Keratinocyte (primary cell): Measurements from ENCODE around the gene PEX10. TPM values are rescaled to one million over a fixed set of nuclear protein-coding genes. Genes with fewer than 3 reads are reported as not detected.

ENCODE experiments used
- DNase-seq: peaks from one replicate; pipeline ENCODE4 v3.0.0-alpha.2; 2011; ENCODE audit warnings: low read depth, missing footprints, low spot score
- FAIRE-seq: peaks from 2 replicates; lab custom pipeline; 2011; peaks lifted over from hg19 to GRCh38; lab: Jason Lieb, UNC
- H2AFZ ChIP-seq: 2 replicates; pipeline ENCODE4 v1.6.0; 2012; ENCODE audit warnings: low read length, control low read depth, inconsistent platforms; ENCODE audit not compliant: control insufficient read depth
- H3K27ac ChIP-seq: 2 replicates; pipeline ENCODE4 v1.5.1; 2011; ENCODE audit warnings: low read length; ENCODE audit not compliant: control insufficient read depth, insufficient read depth
- H3K27me3 ChIP-seq: 3 replicates; pipeline ENCODE4 v1.6.0; 2011; ENCODE audit warnings: low read length; ENCODE audit not compliant: control insufficient read depth, insufficient read depth; ENCODE audit errors: extremely low read depth
- H3K36me3 ChIP-seq, 2 experiments: 2 replicates in 1 of 2; 3 replicates in 1 of 2; pipeline ENCODE4 v1.5.1; 2011; ENCODE audit warnings: low read length in 2 of 2, mild to moderate bottlenecking in 1 of 2; ENCODE audit not compliant: control insufficient read depth in 2 of 2, insufficient read depth in 2 of 2; ENCODE audit errors: extremely low read depth in 1 of 2
- H3K4me1 ChIP-seq: 3 replicates; pipeline ENCODE4 v1.5.1; 2011; ENCODE audit warnings: low read length; ENCODE audit not compliant: control insufficient read depth, insufficient read depth; ENCODE audit errors: extremely low read depth
- H3K4me2 ChIP-seq: 3 replicates; pipeline ENCODE4 v1.6.0; 2011; ENCODE audit warnings: low read depth, low read length; ENCODE audit not compliant: control insufficient read depth, insufficient read depth; ENCODE audit errors: extremely low read depth
- H3K4me3 ChIP-seq, 3 experiments: fragments of 200-600 bp in 1 of 3; sonication (generic) in 1 of 3; 2 replicates in 2 of 3; 3 replicates in 1 of 3; pipeline ENCODE4 v1.5.1; 2011 to 2016; ENCODE audit warnings: low read length in 3 of 3, mild to moderate bottlenecking in 3 of 3, control low read depth in 2 of 3, inconsistent platforms in 1 of 3, low read depth in 1 of 3, mixed read lengths in 1 of 3, mixed run types in 1 of 3, moderate library complexity in 1 of 3; ENCODE audit not compliant: control insufficient read depth in 2 of 3, insufficient read depth in 2 of 3; ENCODE audit errors: extremely low read depth in 1 of 3
- H3K79me2 ChIP-seq: 2 replicates; pipeline ENCODE4 v1.6.0; 2012; ENCODE audit warnings: low read length; ENCODE audit not compliant: control insufficient read depth, insufficient read depth
- H3K9ac ChIP-seq: 3 replicates; pipeline ENCODE4 v1.6.0; 2011; ENCODE audit warnings: low read length; ENCODE audit not compliant: control insufficient read depth, insufficient read depth; ENCODE audit errors: extremely low read depth
- H3K9me1 ChIP-seq: 3 replicates; pipeline ENCODE4 v1.6.0; 2011; ENCODE audit warnings: low read length; ENCODE audit not compliant: control insufficient read depth, insufficient read depth; ENCODE audit errors: extremely low read depth
- H3K9me3 ChIP-seq: 2 replicates; pipeline ENCODE4 v1.5.1; 2012; ENCODE audit warnings: low read depth, low read length; ENCODE audit not compliant: control insufficient read depth
- H4K20me1 ChIP-seq: 3 replicates; pipeline ENCODE4 v1.6.0; 2011; ENCODE audit warnings: low read length; ENCODE audit not compliant: control insufficient read depth, insufficient read depth; ENCODE audit errors: extremely low read depth
- CTCF ChIP-seq, 3 experiments: IDR thresholded peaks in 1 of 3; conservative IDR thresholded peaks in 1 of 3; optimal IDR thresholded peaks in 1 of 3; 2 replicates in 2 of 3; 3 replicates in 1 of 3; pipeline versions ENCODE3 to v1.5.1; 2011; ENCODE audit warnings: low read length in 3 of 3, mild to moderate bottlenecking in 3 of 3, moderate library complexity in 2 of 3, control low read depth in 1 of 3, inconsistent platforms in 1 of 3; ENCODE audit not compliant: insufficient read depth in 2 of 3; ENCODE audit errors: extremely low read depth in 1 of 3
- EZH2 ChIP-seq: IDR thresholded peaks from one replicate; pipeline ENCODE4 v1.6.1; 2012; ENCODE audit warnings: inconsistent platforms, mild to moderate bottlenecking, low read length, moderate library complexity
- dilution Hi-C: fragments of 300-500 bp; cut with MboI; formaldehyde crosslinking; loops from one replicate; pipeline ENCODE4 v1.7.0; 2020; ENCODE audit warnings: low sequenced_read_pairs; ENCODE audit not compliant: extremely low pct_ligation_motif_present
- polyA plus RNA-seq, 5 experiments: library from polyadenylated mRNA; depleted of rRNA in 3 of 5; stranded (reverse) in 3 of 5; stranded (forward) in 1 of 5; unstranded in 1 of 5; fragments of >200 nt; gene quantifications; 1 replicate in 1 of 5; 2 replicates in 3 of 5; 3 replicates in 1 of 5; pipeline versions ENCODE4 v1.2.1 to v1.2.3, GENCODE V29; 2011 to 2012; ENCODE audit warnings: missing spikeins in 2 of 5, low read depth in 1 of 5, low replicate concordance in 1 of 5

Gene PEX10
- polyA plus RNA-seq, 1 donor (not counting 4 experiments of a cell fraction or from before 2014, with no cell fraction given): 13.8 TPM

GRCh38 chr1:2406451-2407041 lies 5.8 kb downstream of the PEX10 start:
- no peaks in the 10 kb centered on the region for H4K20me1 ChIP-seq
- DNase-seq (no peak), FAIRE-seq (no peak)
- H3K4me3 ChIP-seq: no peak overlapping the region
- no peaks in the 10 kb centered on the region for H3K27me3 ChIP-seq
- TF ChIP-seq CTCF (optimal IDR thresholded peaks at IDR 0.05 in 1 of 3, IDR thresholded peaks at IDR 0.05 in 1 of 3, conservative IDR thresholded peaks at IDR 0.05 in 1 of 3; ENCODE audit: extremely low read depth in 1 of 3, insufficient read depth in 2 of 3, low read length in 3 of 3) (peak in 1 of 3 experiments; percentile 31), EZH2 (no peak)
- no peaks in the 10 kb centered on the region for H3K9me3 ChIP-seq
- dilution Hi-C loops: loop anchor here (25.0 kb wide), 1 partner anchor 1006 kb away; no protein-coding TSS in a partner anchor
- H3K4me2 ChIP-seq: no peak overlapping the region
- H3K79me2 ChIP-seq: peaks cover 5% of the 10 kb centered on the region
- peaks cover 19 to 34% of the 10 kb centered on the region in 2 experiments for H3K36me3 ChIP-seq
- no peak overlapping the region for H3K27ac ChIP-seq
- H3K9me1 ChIP-seq: no peaks in the 10 kb centered on the region
- no peak overlapping the region for H2AFZ ChIP-seq
- peaks cover 5% of the 10 kb centered on the region for H3K4me1 ChIP-seq
- no peak overlapping the region for H3K9ac ChIP-seq

DNA sequence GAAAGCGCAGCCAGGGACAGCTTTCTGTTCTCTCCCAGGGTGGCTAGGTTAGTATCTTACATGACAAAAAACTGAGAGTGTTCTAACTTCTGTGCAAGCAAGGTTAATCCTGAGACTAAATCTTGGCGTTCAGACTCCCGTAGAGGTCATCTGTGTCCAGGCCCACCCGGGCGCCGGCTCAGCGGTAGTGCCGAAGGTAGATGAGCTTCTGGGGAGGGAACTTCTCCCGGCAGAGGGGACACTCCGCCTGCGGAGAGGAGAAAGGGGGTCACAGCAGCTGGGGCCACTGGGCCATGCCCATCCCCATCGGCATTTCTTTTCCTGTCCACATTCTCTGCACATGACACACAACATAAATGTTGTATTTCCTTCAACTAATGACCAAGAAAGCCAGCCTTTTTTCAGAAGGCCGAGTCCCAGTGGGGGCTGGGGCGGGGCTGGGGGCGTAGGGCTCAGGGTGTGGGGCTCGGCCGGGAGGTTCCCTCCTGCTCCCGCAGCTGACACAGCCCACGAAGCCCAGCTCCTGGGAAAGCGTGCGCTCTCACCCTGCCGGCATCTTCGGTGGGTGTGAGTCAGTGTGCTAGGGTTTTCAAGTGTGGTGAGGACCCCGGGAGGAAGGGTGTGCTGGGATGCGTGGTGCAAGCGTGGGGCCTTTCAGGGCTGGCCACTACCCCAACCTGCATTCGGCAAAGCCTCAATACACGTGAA lies 6.6 kb downstream of the PEX10 start:
- Histone ChIP-seq H4K20me1 (no peaks in the 10 kb centered on the region), H3K4me1 (no peaks in the 10 kb centered on the region), H3K9me3 (no peaks in the 10 kb centered on the region), H3K4me2 (no peak overlapping the region), H3K9ac (no peak overlapping the region), H2AFZ (no peak overlapping the region), H3K9me1 (no peaks in the 10 kb centered on the region), H3K27me3 (no peaks in the 10 kb centered on the region), H3K79me2 (peaks cover 7% of the 10 kb centered on the region), H3K27ac (no peak overlapping the region), H3K4me3 (no peak overlapping the region), H3K36me3 (peaks cover 25 to 38% of the 10 kb centered on the region in 2 experiments)
- TF ChIP-seq CTCF (optimal IDR thresholded peaks at IDR 0.05 in 1 of 3, IDR thresholded peaks at IDR 0.05 in 1 of 3, conservative IDR thresholded peaks at IDR 0.05 in 1 of 3; ENCODE audit: extremely low read depth in 1 of 3, insufficient read depth in 2 of 3, low read length in 3 of 3): no peak
- no peak for TF ChIP-seq EZH2
- no peak for DNase-seq
- no peak for FAIRE-seq
- dilution Hi-C loops: loop anchor here (25.0 kb wide), 1 partner anchor 1007 kb away; no protein-coding TSS in a partner anchor
